SK-N-SH (cell line): ENCODE results near the gene CDK9. TPM values are rescaled to one million over a fixed set of nuclear protein-coding genes. Genes with fewer than 3 reads are reported as not detected.
"Not testable (repeated sequence)": the region's sequence is repeated elsewhere in the genome, so short reads cannot be mapped to it uniquely, and the experiment has no call there.

Source experiments
- CTCF ChIA-PET: fragments of 300-600, 350-600 bp; formaldehyde crosslinking; extraction: SDS; loops from one replicate; lab custom pipeline; 2021; lab: Yijun Ruan, JAX
- POLR2A ChIA-PET: fragments of 350-600 bp; sonication (Branson Sonifier 250); formaldehyde crosslinking; extraction: SDS; loops from one replicate; lab custom pipeline; 2020; ENCODE audit warnings: antibody characterized with exemption, inconsistent platforms; lab: Yijun Ruan, JAX
- DNase-seq: peaks from one replicate; pipeline ENCODE4 v3.0.0; 2012
- H2AFZ ChIP-seq: fragments of 200-600 bp; sonication (generic); 2 replicates; pipeline ENCODE4 v1.8.1; 2016; ENCODE audit warnings: antibody characterized with exemption, mild to moderate bottlenecking, low read depth
- H3F3A ChIP-seq: fragments of 200-600 bp; sonication (generic); replicated peaks from 2 replicates; pipeline ENCODE3; 2016; ENCODE audit warnings: antibody characterized with exemption, mild to moderate bottlenecking; ENCODE audit not compliant: insufficient read depth
- H3K27ac ChIP-seq, 2 experiments: fragments of 200-500 bp in 1 of 2; fragments of 200-600 bp in 1 of 2; sonication (Bioruptor generic) in 1 of 2; sonication (generic), shearing (Covaris generic) in 1 of 2; 2 replicates each; pipeline versions ENCODE4 v1.5.1 to v1.6.1; 2014 to 2016; ENCODE audit warnings: low read depth in 2 of 2, inconsistent platforms in 1 of 2, low read length in 1 of 2, mild to moderate bottlenecking in 1 of 2, mixed read lengths in 1 of 2
- H3K27me3 ChIP-seq: fragments of 200-600 bp; sonication (generic), shearing (Covaris generic); 2 replicates; pipeline ENCODE4 v1.6.1; 2016; ENCODE audit warnings: mixed run types; ENCODE audit not compliant: insufficient read depth
- H3K36me3 ChIP-seq, 2 experiments: fragments of 200-500 bp in 1 of 2; fragments of 200-600 bp in 1 of 2; sonication (Bioruptor generic) in 1 of 2; sonication (generic) in 1 of 2; replicated peaks in 1 of 2; 2 replicates each; pipeline versions ENCODE3 to v1.5.1; 2014 to 2016; ENCODE audit warnings: low read length in 1 of 2, mild to moderate bottlenecking in 1 of 2; ENCODE audit not compliant: insufficient read depth in 2 of 2, control insufficient read depth in 1 of 2
- H3K4me1 ChIP-seq, 2 experiments: fragments of 200-500 bp in 1 of 2; fragments of 200-600 bp in 1 of 2; sonication (Bioruptor generic) in 1 of 2; sonication (generic), shearing (Covaris generic) in 1 of 2; 2 replicates each; pipeline versions ENCODE4 v1.5.1 to v1.6.1; 2014 to 2016; ENCODE audit warnings: low read depth in 1 of 2, low read length in 1 of 2, mixed run types in 1 of 2; ENCODE audit not compliant: insufficient read depth in 2 of 2, control insufficient read depth in 1 of 2
- H3K4me2 ChIP-seq: fragments of 200-600 bp; sonication (generic), shearing (Covaris generic); 2 replicates; pipeline ENCODE4 v1.6.1; 2017; ENCODE audit warnings: mixed run types
- H3K4me3 ChIP-seq, 2 experiments: fragments of 200-500 bp in 1 of 2; fragments of 200-600 bp in 1 of 2; sonication (Bioruptor generic) in 1 of 2; sonication (generic), shearing (Covaris generic) in 1 of 2; 2 replicates each; pipeline versions ENCODE4 v1.5.1 to v1.8.1; 2014 to 2016; ENCODE audit warnings: low read depth in 2 of 2, inconsistent platforms in 1 of 2, low read length in 1 of 2, mild to moderate bottlenecking in 1 of 2, mixed read lengths in 1 of 2, moderate library complexity in 1 of 2
- H3K79me2 ChIP-seq: fragments of 200-600 bp; sonication (generic); 2 replicates; pipeline ENCODE4 v1.8.1; 2017; ENCODE audit warnings: mild to moderate bottlenecking; ENCODE audit not compliant: insufficient read depth
- H3K9ac ChIP-seq: fragments of 200-600 bp; sonication (generic); 2 replicates; pipeline ENCODE4 v1.6.1; 2017; ENCODE audit warnings: mixed run types
- H3K9me2 ChIP-seq: fragments of 200-600 bp; sonication (generic); 2 replicates; pipeline ENCODE4 v1.6.1; 2017; ENCODE audit warnings: mixed run types
- H3K9me3 ChIP-seq: fragments of 200-600 bp; sonication (generic); 2 replicates; pipeline ENCODE4 v1.6.1; 2017; ENCODE audit warnings: mixed run types, mild to moderate bottlenecking, moderate library complexity
- H4K20me1 ChIP-seq: fragments of 200-600 bp; sonication (generic); 2 replicates; pipeline ENCODE4 v1.6.1; 2017; ENCODE audit warnings: mild to moderate bottlenecking, mixed run types; ENCODE audit not compliant: insufficient read depth
- CHD2 ChIP-seq: fragments of 150-350 bp; IDR thresholded peaks from 2 replicates; pipeline ENCODE4 v1.6.1; 2018; ENCODE audit warnings: low read length; ENCODE audit not compliant: partially characterized antibody
- ELF1 ChIP-seq: IDR thresholded peaks from 2 replicates; pipeline ENCODE4 v1.4.0; 2012
- EP300 ChIP-seq, 2 experiments: IDR thresholded peaks; 2 replicates each; pipeline versions ENCODE4 v1.4.0 to v1.6.1; 2012; ENCODE audit warnings: borderline replicate concordance in 1 of 2, low read depth in 1 of 2, low read length in 1 of 2
- FOSL2 ChIP-seq: IDR thresholded peaks from 2 replicates; pipeline ENCODE4 v1.4.0; 2012; ENCODE audit warnings: low read depth, mild to moderate bottlenecking, moderate library complexity, borderline replicate concordance
- GABPA ChIP-seq: IDR thresholded peaks from 2 replicates; pipeline ENCODE4 v1.4.0; 2012; ENCODE audit warnings: low read depth, mild to moderate bottlenecking
- GATA2 ChIP-seq: sonication (generic); formaldehyde crosslinking; IDR thresholded peaks from 2 replicates; pipeline ENCODE4 v1.5.0; 2020; ENCODE audit warnings: mild to moderate bottlenecking, missing genetic modification reagents
- MXI1 ChIP-seq: IDR thresholded peaks from 2 replicates; pipeline ENCODE4 v1.6.1; 2012; ENCODE audit warnings: mild to moderate bottlenecking, low read depth, low read length, improper control_type of control experiment
- NRF1 ChIP-seq: IDR thresholded peaks from 2 replicates; pipeline ENCODE4 v1.6.1; 2012; ENCODE audit warnings: low read depth, mild to moderate bottlenecking, low read length
- POLR2AphosphoS5 ChIP-seq: IDR thresholded peaks from 2 replicates; pipeline ENCODE4 v1.6.1; 2012; ENCODE audit warnings: low read depth, low read length
- RXRA ChIP-seq: IDR thresholded peaks from 2 replicates; pipeline ENCODE4 v1.4.0; 2012; ENCODE audit warnings: low read depth, mild to moderate bottlenecking, borderline replicate concordance
- SMC3 ChIP-seq: IDR thresholded peaks from 2 replicates; pipeline ENCODE4 v1.6.1; 2012; ENCODE audit warnings: low read depth, low read length, improper control_type of control experiment
- TEAD4 ChIP-seq: IDR thresholded peaks from 2 replicates; pipeline ENCODE4 v1.4.0; 2012; ENCODE audit warnings: mild to moderate bottlenecking, borderline replicate concordance; ENCODE audit not compliant: insufficient read depth
- ZBTB33 ChIP-seq: IDR thresholded peaks from 2 replicates; pipeline ENCODE4 v1.4.0; 2012; ENCODE audit warnings: low read depth, borderline replicate concordance
- WGBS: methylation state at CpG from one replicate; pipeline ENCODE4 v1.1.6; 2017; ENCODE audit warnings: low lambda C conversion rate; 5-methylcytosine and 5-hydroxymethylcytosine counted together
- polyA plus RNA-seq, 3 experiments: library from polyadenylated mRNA; depleted of rRNA; stranded (reverse); fragments of >200 nt; gene quantifications; 2 replicates each; pipeline ENCODE4 v1.2.3, GENCODE V29; 2012

Gene CDK9
- polyA plus RNA-seq, 1 of the 3 experiments (the other 2 are of a cell fraction): 82.7 TPM

GRCh38 chr9:127835991-127836516, 50.2 kb downstream of the CDK9 start:
- H3K4me1 ChIP-seq: peaks cover 0 to 34% of the 10 kb centered on the region in 2 experiments; a peak in 3 of 4 replicates
- H3F3A ChIP-seq: peaks cover 27% of the 10 kb centered on the region
- no peak overlapping the region for H3K4me3 ChIP-seq
- no peaks in the 10 kb centered on the region for H3K9me2 ChIP-seq
- WGBS: 67% methylated on average over 11 of the region's 17 CpGs
- H3K4me2 ChIP-seq: peak overlapping the region; percentile 27; the same call in 1 of the 2 replicates
- H3K9me3 ChIP-seq: no peaks in the 10 kb centered on the region
- TF ChIP-seq CHD2: no peak
- TF ChIP-seq TEAD4: no peak
- TF ChIP-seq NRF1: no peak
- TF ChIP-seq ELF1: no peak
- TF ChIP-seq POLR2AphosphoS5: no peak
- TF ChIP-seq EP300 (IDR thresholded peaks at IDR 0.05; ENCODE audit: borderline replicate concordance in 1 of 2, low read depth in 1 of 2, low read length in 1 of 2): no peak
- no peak for TF ChIP-seq ZBTB33
- TF ChIP-seq FOSL2: no peak
- no peak for TF ChIP-seq GABPA
- no peak for TF ChIP-seq GATA2 (CRISPR knock-in tag)
- no peak for TF ChIP-seq RXRA
- no peak for TF ChIP-seq MXI1
- no peak for TF ChIP-seq SMC3
- H3K27ac ChIP-seq: peak overlapping the region in 1 of 2 experiments; percentile 43; a peak in 2 of 4 replicates
- ChIA-PET CTCF (interaction anchor here (1.1 kb wide), 1 partner anchor 12 kb away, joined by 3 read pairs; no protein-coding TSS in a partner anchor), POLR2A (no interaction called here)
- no peak overlapping the region for H2AFZ ChIP-seq
- peaks cover 27% of the 10 kb centered on the region; the same call in 1 of the 2 replicates for H3K79me2 ChIP-seq
- H4K20me1 ChIP-seq: no peaks in the 10 kb centered on the region
- no peak overlapping the region for H3K9ac ChIP-seq
- no peaks in the 10 kb centered on the region for H3K36me3 ChIP-seq
- DNase-seq: no peak
- H3K27me3 ChIP-seq: no peaks in the 10 kb centered on the region

GRCh38 chr9:127836561-127836960, 50.7 kb downstream of the CDK9 start:
- H2AFZ ChIP-seq, H3K36me3 ChIP-seq, H3K4me3 ChIP-seq, H3K27me3 ChIP-seq, H4K20me1 ChIP-seq, DNase-seq, H3K9me2 ChIP-seq, H3K9me3 ChIP-seq, H3K9ac ChIP-seq: not testable (repeated sequence)
- Histone ChIP-seq H3K4me2 (peak overlapping the region; percentile 27; the same call in 1 of the 2 replicates), H3F3A (peaks cover 27% of the 10 kb centered on the region), H3K79me2 (peaks cover 28% of the 10 kb centered on the region; the same call in 1 of the 2 replicates), H3K27ac (peak overlapping the region in 1 of 2 experiments; percentile 43; a peak in 2 of 4 replicates), H3K4me1 (peaks cover 0 to 34% of the 10 kb centered on the region in 2 experiments; a peak in 3 of 4 replicates)
- CTCF ChIA-PET: interaction anchor here (1.1 kb wide), 1 partner anchor 12 kb away, joined by 3 read pairs; no protein-coding TSS in a partner anchor
- WGBS: 93% methylated on average over 3 of the region's 3 CpGs
- POLR2A ChIA-PET: interaction anchor here (0.6 to 1.0 kb wide), 2 partner anchors 10 to 12 kb away, joined by 3 read pairs; no protein-coding TSS in a partner anchor
